Kidney (tissue), 14 donors: ENCODE measurements around the gene ZNF224. TPM values are rescaled to one million over a fixed set of nuclear protein-coding genes. Genes with fewer than 3 reads are reported as not detected.

Experiments used
- DNase-seq, 5 donors: peaks; one replicate each; pipeline ENCODE4 v3.0.0-alpha.2; 2013 to 2020
- FAIRE-seq: peaks from 2 replicates; lab custom pipeline; 2012; peaks lifted over from hg19 to GRCh38; lab: Jason Lieb, UNC
- H3K27ac ChIP-seq, 2 donors: one replicate each; pipeline ENCODE4 v1.7.0; 2013; ENCODE audit warnings: low read depth in 2 of 2, low read length in 2 of 2, inconsistent platforms in 1 of 2
- H3K27me3 ChIP-seq: one replicate; pipeline ENCODE4 v1.7.1; 2013; ENCODE audit warnings: low read length, inconsistent platforms; ENCODE audit not compliant: control insufficient read depth, insufficient read depth
- H3K36me3 ChIP-seq, 3 donors: one replicate each; pipeline versions ENCODE4 v1.7.0 to v1.7.1; 2013; ENCODE audit warnings: low read length in 3 of 3, control low read depth in 1 of 3, inconsistent platforms in 1 of 3; ENCODE audit not compliant: insufficient read depth in 3 of 3, control insufficient read depth in 2 of 3
- H3K4me1 ChIP-seq, 3 donors: one replicate each; pipeline versions ENCODE4 v1.7.0 to v1.7.1; 2013; ENCODE audit warnings: low read length in 3 of 3, inconsistent platforms in 1 of 3, low read depth in 1 of 3; ENCODE audit not compliant: control insufficient read depth in 2 of 3, insufficient read depth in 2 of 3
- H3K4me3 ChIP-seq, 3 donors: one replicate each; pipeline versions ENCODE4 v1.7.0 to v1.8.1; 2013; ENCODE audit warnings: low read length in 3 of 3, control low read depth in 1 of 3, inconsistent platforms in 1 of 3
- H3K9ac ChIP-seq, 3 donors: one replicate each; pipeline versions ENCODE4 v1.7.0 to v1.7.1; 2013; ENCODE audit warnings: low read length in 3 of 3, control low read depth in 1 of 3, inconsistent platforms in 1 of 3
- H3K9me3 ChIP-seq, 3 donors: one replicate each; pipeline versions ENCODE4 v1.7.0 to v1.7.1; 2013; ENCODE audit warnings: low read length in 3 of 3, control low read depth in 1 of 3, inconsistent platforms in 1 of 3; ENCODE audit not compliant: control insufficient read depth in 2 of 3, insufficient read depth in 1 of 3
- CTCF ChIP-seq: IDR thresholded peaks from 3 replicates; pipeline ENCODE4 v1.5.1; 2012; ENCODE audit warnings: mild to moderate bottlenecking, moderate library complexity, borderline replicate concordance; ENCODE audit not compliant: insufficient read depth; ENCODE audit errors: extremely low read depth
- intact Hi-C: fragments of 100-400 bp; cut with DNase I; formaldehyde crosslinking; loops from one replicate; pipeline ENCODE4 v1.11.1; 2022
- polyA plus RNA-seq: library from polyadenylated mRNA; stranded (reverse); fragments of 350-450 nt; fragmentation: Illumina TruSeq; extraction: RNeasy Lipid Tissue Mini Kit (QIAGEN cat#74804); gene quantifications from one replicate; pipeline ENCODE4 v1.2.3, GENCODE V29; 2014; ENCODE audit warnings: low read depth, low replicate concordance; ENCODE audit not compliant: insufficient read depth
- total RNA-seq: library from RNA; stranded (reverse); fragmentation: NEBNext Ultra II Directional; extraction: Animal tissue kit (Norgen Biotek cat#: 25700); gene quantifications from one replicate; pipeline ENCODE4 v1.2.1, GENCODE V29; 2021
- donor health status: control.
- donor health status: control.
- donor health status: control.
- donor health status: control.
- donor health status: control.
- donor health status: DM: yes; HTN: yes; CAD: no.
- donor health status: Normal renal cell carcinoma (clear cell type).

ZNF224 gene
- total and polyA plus RNA-seq, 2 donors from 2014 or later: 7.8 to 34.0 TPM

GRCh38 chr19:44149776-44150175 lies 55.6 kb downstream of the ZNF224 start:
- Histone ChIP-seq H3K36me3 (peaks cover 9 to 64% (median 32%) of the 10 kb centered on the region in 3 donors), H3K9ac (no peak overlapping the region), H3K4me1 (no peaks in the 10 kb centered on the region), H3K27me3 (no peaks in the 10 kb centered on the region), H3K4me3 (no peak overlapping the region), H3K27ac (no peak overlapping the region), H3K9me3 (peaks cover 0 to 18% (median 2%) of the 10 kb centered on the region in 3 donors)
- no peak for TF ChIP-seq CTCF
- intact Hi-C loops: no loop called here
- DNase-seq: no peak
- no peak for FAIRE-seq

- H3K4me1 ChIP-seq: no peaks in the 10 kb centered on the region
- no peaks in the 10 kb centered on the region for H3K27me3 ChIP-seq
- FAIRE-seq (no peak), DNase-seq (no peak)
- TF ChIP-seq CTCF: no peak
- H3K4me3 ChIP-seq: no peak overlapping the region
- peaks cover 15 to 62% (median 38%) of the 10 kb centered on the region in 3 donors for H3K36me3 ChIP-seq
- H3K27ac ChIP-seq: no peak overlapping the region
- peaks cover 3 to 26% (median 10%) of the 10 kb centered on the region in 3 donors for H3K9me3 ChIP-seq
- no peak overlapping the region for H3K9ac ChIP-seq
- intact Hi-C loops: no loop called here
Observed at GRCh38 chr19:44151491-44151890, 57.3 kb downstream of the ZNF224 start.

GRCh38 chr19:44156475-44156874 lies 62.3 kb downstream of the ZNF224 start:
- peak overlapping the region in 1 of 3 donors; percentile 5 for H3K4me3 ChIP-seq
- H3K36me3 ChIP-seq: peaks cover 26 to 42% (median 31%) of the 10 kb centered on the region in 3 donors
- TF ChIP-seq CTCF: no peak
- DNase-seq: no peak
- H3K4me1 ChIP-seq: no peaks in the 10 kb centered on the region
- no peak for FAIRE-seq
- H3K9me3 ChIP-seq: peaks cover 15 to 55% (median 29%) of the 10 kb centered on the region in 3 donors
- intact Hi-C loops: no loop called here
- no peak overlapping the region for H3K9ac ChIP-seq
- H3K27me3 ChIP-seq: no peaks in the 10 kb centered on the region
- no peak overlapping the region for H3K27ac ChIP-seq

Other genes starting within 250 kb of the ZNF224 start
- gene ZNF404, start 210.4 kb upstream of the ZNF224 start, total RNA-seq: 2.7 TPM
- gene ZNF404, start 210.4 kb upstream of the ZNF224 start, polyA plus RNA-seq: 3.1 TPM
- gene ZNF45, start 159.1 kb upstream of the ZNF224 start, total RNA-seq: 16.1 TPM
- gene ZNF45, start 159.1 kb upstream of the ZNF224 start, polyA plus RNA-seq: 4.8 TPM
- gene ZNF221, start 143.1 kb upstream of the ZNF224 start, total RNA-seq: 6.2 TPM
- 0.54 TPM for gene ZNF221, start 143.1 kb upstream of the ZNF224 start, polyA plus RNA-seq
- 11.2 TPM for gene ZNF155, start 110.2 kb upstream of the ZNF224 start, total RNA-seq
- gene ZNF155, start 110.2 kb upstream of the ZNF224 start, polyA plus RNA-seq: 5.0 TPM
- gene ZNF230, start 91.4 kb upstream of the ZNF224 start, total RNA-seq: 7.1 TPM
- 1.6 TPM for gene ZNF230, start 91.4 kb upstream of the ZNF224 start, polyA plus RNA-seq
- 4.5 TPM for gene ZNF222, start 69.0 kb upstream of the ZNF224 start, total RNA-seq
- gene ZNF222, start 69.0 kb upstream of the ZNF224 start, polyA plus RNA-seq: 3.9 TPM
- gene ZNF223, start 42.3 kb upstream of the ZNF224 start, total RNA-seq: 9.3 TPM
- 2.5 TPM for gene ZNF223, start 42.3 kb upstream of the ZNF224 start, polyA plus RNA-seq
- gene ZNF284, start 22.2 kb upstream of the ZNF224 start, total RNA-seq: 2.5 TPM
- 1.2 TPM for gene ZNF284, start 22.2 kb upstream of the ZNF224 start, polyA plus RNA-seq
- 6.7 TPM for gene ZNF225, start 19.0 kb downstream of the ZNF224 start, total RNA-seq
- gene ZNF225, start 19.0 kb downstream of the ZNF224 start, polyA plus RNA-seq: 2.3 TPM
- 13.8 TPM for gene ZNF234, start 47.2 kb downstream of the ZNF224 start, total RNA-seq
- gene ZNF234, start 47.2 kb downstream of the ZNF224 start, polyA plus RNA-seq: 3.2 TPM
- gene ZNF226, start 70.7 kb downstream of the ZNF224 start, total RNA-seq: 29.3 TPM
- gene ZNF226, start 70.7 kb downstream of the ZNF224 start, polyA plus RNA-seq: 27.4 TPM
- 22.3 TPM for gene ZNF227, start 118.2 kb downstream of the ZNF224 start, total RNA-seq
- 5.0 TPM for gene ZNF227, start 118.2 kb downstream of the ZNF224 start, polyA plus RNA-seq
- 1.9 TPM for gene ZNF233, start 165.5 kb downstream of the ZNF224 start, total RNA-seq
- 2.5 TPM for gene ZNF233, start 165.5 kb downstream of the ZNF224 start, polyA plus RNA-seq
- 9.4 TPM for gene ZNF235, start 210.7 kb downstream of the ZNF224 start, total RNA-seq
- gene ZNF235, start 210.7 kb downstream of the ZNF224 start, polyA plus RNA-seq: 3.0 TPM